Lung (tissue), 16 donors: ENCODE results near the gene BMP15. TPM values are rescaled to one million over a fixed set of nuclear protein-coding genes. Genes with fewer than 3 reads are reported as not detected.

ENCODE experiments used
- ATAC-seq: fragments of 200-7000 bp; cut with Tn5 transposase; one replicate; pipeline ENCODE4 v1.9.1; 2020; ENCODE audit warnings: moderate number of reproducible peaks; ENCODE audit not compliant: insufficient read depth, low FRiP score
- DNase-seq, 3 donors: peaks; one replicate each; pipeline ENCODE4 v3.0.0-alpha.2; 2013 to 2017
- H3K27ac ChIP-seq, 2 donors: one replicate each; pipeline ENCODE4 v1.5.1; 2013; ENCODE audit warnings: mild to moderate bottlenecking in 2 of 2, moderate library complexity in 2 of 2, control low read depth in 1 of 2, inconsistent platforms in 1 of 2, low read depth in 1 of 2, low read length in 1 of 2
- H3K27me3 ChIP-seq, 3 donors: one replicate each; pipeline ENCODE4 v1.5.1; 2013; ENCODE audit warnings: low read length in 2 of 3; ENCODE audit not compliant: control insufficient read depth in 3 of 3, insufficient read depth in 3 of 3
- H3K36me3 ChIP-seq, 4 donors: one replicate each; pipeline ENCODE4 v1.5.1; 2013; ENCODE audit warnings: low read length in 4 of 4, mild to moderate bottlenecking in 1 of 4, moderate library complexity in 1 of 4; ENCODE audit not compliant: control insufficient read depth in 4 of 4, insufficient read depth in 4 of 4
- H3K4me1 ChIP-seq, 5 donors: one replicate each; pipeline ENCODE4 v1.5.1; 2013; ENCODE audit warnings: low read length in 5 of 5, mild to moderate bottlenecking in 2 of 5, moderate library complexity in 1 of 5; ENCODE audit not compliant: control insufficient read depth in 5 of 5, insufficient read depth in 5 of 5
- H3K4me3 ChIP-seq: one replicate; pipeline ENCODE4 v1.5.1; 2013; ENCODE audit warnings: mild to moderate bottlenecking, control low read depth, moderate library complexity
- H3K9ac ChIP-seq, 2 donors: one replicate each; pipeline ENCODE4 v1.5.1; 2013; ENCODE audit warnings: low read length in 2 of 2, control low read depth in 1 of 2; ENCODE audit not compliant: insufficient read depth in 1 of 2
- H3K9me3 ChIP-seq, 4 donors: one replicate each; pipeline ENCODE4 v1.5.1; 2013; ENCODE audit warnings: low read length in 3 of 4, mild to moderate bottlenecking in 1 of 4, moderate library complexity in 1 of 4; ENCODE audit not compliant: control insufficient read depth in 4 of 4, insufficient read depth in 3 of 4
- CTCF ChIP-seq: IDR thresholded peaks from 2 replicates; pipeline ENCODE4 v1.5.1; 2012; ENCODE audit warnings: mild to moderate bottlenecking; ENCODE audit errors: control extremely low read depth, extremely low read depth
- WGBS, 2 donors: extraction: QIAGEN DNeasy Blood & Tissue Kit; methylation state at CpG; one replicate each; pipeline ENCODE4 v1.1.7; 2013; 5-methylcytosine and 5-hydroxymethylcytosine counted together
- long read RNA-seq, 5 donors: transcript quantifications; one replicate each; lab custom pipeline, GENCODE V29; 2026
- polyA plus RNA-seq, 2 donors: library from polyadenylated mRNA; stranded (reverse); fragments of 200-250 nt; gene quantifications; one replicate each; pipeline ENCODE4 v1.2.1, GENCODE V29; 2013
- total RNA-seq, 2 donors: library from RNA; depleted of rRNA in 1 of 2; stranded (reverse); fragments of >200 nt in 1 of 2; gene quantifications; one replicate each; pipeline ENCODE4 v1.2.1, GENCODE V29; 2014 to 2021
- donor health status: control.
- donor health status: control.
- donor health status: Bipolar disorder and iron deficiency.
- donor health status: healthy.
- donor health status: DM: yes; HTN: yes; CAD: no.

Gene BMP15
- under 1 TPM in 1 of 2 donors, not detected in 1; 0.34 TPM for total RNA-seq
- under 1 TPM in 1 of 2 donors, not detected in 1; 0.09 TPM for polyA plus RNA-seq
- long read RNA-seq, donor 1 = 0 reads
- long read RNA-seq, donor 2 = 0 reads
- long read RNA-seq, donor 3 = 0 reads
- long read RNA-seq, donor 4 = 0 reads
- long read RNA-seq, donor 5 = 0 reads

- H3K27me3 ChIP-seq = peaks cover 0 to 28% (median 0%) of the 10 kb centered on the region in 3 donors
- H3K27ac ChIP-seq = no peak within 1 kb of the TSS
- no peaks in the 10 kb centered on the region for H3K4me1 ChIP-seq
- no peak for DNase-seq
- 79 to 93% methylated on average over 9 of the region's 9 CpGs for WGBS, 2 donors
- no peaks in the 10 kb centered on the region for H3K9me3 ChIP-seq
- no peak within 1 kb of the TSS for H3K4me3 ChIP-seq
- ATAC-seq = no peak
- no peak within 1 kb of the TSS for H3K9ac ChIP-seq
- TF ChIP-seq CTCF = no peak
- H3K36me3 ChIP-seq = no peaks in the 10 kb centered on the region
These were observed at the start of gene BMP15 for GRCh38 chrX:50910685-50911176. TSS of gene BMP15 (plus strand) at chrX:50910735. CDS start at chrX:50910784, 49 bp downstream.

GRCh38 chrX:50863471-50863870 lies 47.1 kb upstream of the BMP15 start:
- no peaks in the 10 kb centered on the region for H3K4me1 ChIP-seq
- no peak for DNase-seq
- no peaks in the 10 kb centered on the region for H3K9me3 ChIP-seq
- WGBS, 2 donors = 93 to 100% methylated on average over 1 of the region's 1 CpG
- H3K27ac ChIP-seq = no peak overlapping the region
- H3K9ac ChIP-seq = no peak overlapping the region
- ATAC-seq = no peak
- H3K36me3 ChIP-seq = no peaks in the 10 kb centered on the region
- H3K4me3 ChIP-seq = no peak overlapping the region
- no peak for TF ChIP-seq CTCF
- H3K27me3 ChIP-seq = peaks cover 3 to 9% (median 5%) of the 10 kb centered on the region in 3 donors

GRCh38 chrX:50865311-50865710 lies 45.2 kb upstream of the BMP15 start:
- Histone ChIP-seq H3K4me3 (no peak overlapping the region), H3K27me3 (peaks cover 0 to 12% (median 5%) of the 10 kb centered on the region in 3 donors), H3K36me3 (no peaks in the 10 kb centered on the region), H3K27ac (no peak overlapping the region), H3K9ac (no peak overlapping the region), H3K4me1 (no peaks in the 10 kb centered on the region), H3K9me3 (no peaks in the 10 kb centered on the region)
- no peak for TF ChIP-seq CTCF
- ATAC-seq = no peak
- peak in 2 of 3 donors; percentile 8 to 25 for DNase-seq
- WGBS, 2 donors = 54 to 74% methylated on average over 6 of the region's 6 CpGs
